ENCODE results near the gene MAGI2.

GRCh38 chr7:79175374-79175773 lies 278.1 kb downstream of the MAGI2 start:
- no peak for TF ChIP-seq POLR2A (IDR thresholded peaks at IDR 0.05; ENCODE audit: low read depth, low read length)
- TF ChIP-seq TAF1 (IDR thresholded peaks at IDR 0.05; ENCODE audit: low read depth, low read length): no peak
- no peak for TF ChIP-seq POLR2AphosphoS5 (IDR thresholded peaks at IDR 0.05; ENCODE audit: low read depth, low read length)
- no peak for TF ChIP-seq PAX5 (IDR thresholded peaks at IDR 0.05; ENCODE audit: insufficient read depth, low read length, severe bottlenecking)
- no peak for TF ChIP-seq POU2F2 (IDR thresholded peaks at IDR 0.05; ENCODE audit: low read depth, low read length)
- no peak for TF ChIP-seq SPI1 (IDR thresholded peaks at IDR 0.05; ENCODE audit: low read depth, low read length)

Measured in GM12891 (cell line).